Activated naive CD4-positive, alpha-beta T cell treated with anti-CD3 and anti-CD28 coated beads for 36 hours (primary cell): Measurements from ENCODE around the gene ZNF473. TPM values are rescaled to one million over a fixed set of nuclear protein-coding genes. Genes with fewer than 3 reads are reported as not detected.

Experiments used
- CTCF ChIA-PET: fragments of 350-600 bp; sonication (Branson Sonifier 250); formaldehyde crosslinking; loops from one replicate; lab custom pipeline; 2021; ENCODE audit warnings: antibody characterized with exemption; lab: Charles Lee
- DNase-seq: peaks from one replicate; pipeline ENCODE4 v3.0.0-alpha.2; 2020
- H3K27ac Mint-ChIP-seq: one replicate; pipeline ENCODE4 v1.8.0; 2021; ENCODE audit warnings: mild to moderate bottlenecking, mixed read lengths
- H3K27me3 Mint-ChIP-seq: one replicate; pipeline ENCODE4 v1.8.0; 2021; ENCODE audit warnings: low read depth, mixed read lengths
- H3K36me3 Mint-ChIP-seq: one replicate; pipeline ENCODE4 v1.8.0; 2021; ENCODE audit warnings: low read depth, mixed read lengths
- H3K4me1 Mint-ChIP-seq: one replicate; pipeline ENCODE4 v1.8.0; 2021; ENCODE audit warnings: low read depth, mixed read lengths
- H3K4me3 Mint-ChIP-seq: one replicate; pipeline ENCODE4 v1.8.0; 2021; ENCODE audit warnings: mild to moderate bottlenecking, moderate library complexity, mixed read lengths
- H3K9me3 Mint-ChIP-seq: one replicate; pipeline ENCODE4 v1.8.0; 2021; ENCODE audit warnings: mixed read lengths
- intact Hi-C: fragments of 100-400 bp; cut with micrococcal nuclease; formaldehyde crosslinking; loops from one replicate; pipeline ENCODE4 v1.15.1; 2023
- total RNA-seq, 2 experiments: library from RNA; stranded (reverse); gene quantifications; one replicate each; pipeline ENCODE4 v1.2.3, GENCODE V29; 2021

Gene ZNF473
- total RNA-seq, 2 experiments from 2014 or later = 13.1 to 13.6 TPM

DNA sequence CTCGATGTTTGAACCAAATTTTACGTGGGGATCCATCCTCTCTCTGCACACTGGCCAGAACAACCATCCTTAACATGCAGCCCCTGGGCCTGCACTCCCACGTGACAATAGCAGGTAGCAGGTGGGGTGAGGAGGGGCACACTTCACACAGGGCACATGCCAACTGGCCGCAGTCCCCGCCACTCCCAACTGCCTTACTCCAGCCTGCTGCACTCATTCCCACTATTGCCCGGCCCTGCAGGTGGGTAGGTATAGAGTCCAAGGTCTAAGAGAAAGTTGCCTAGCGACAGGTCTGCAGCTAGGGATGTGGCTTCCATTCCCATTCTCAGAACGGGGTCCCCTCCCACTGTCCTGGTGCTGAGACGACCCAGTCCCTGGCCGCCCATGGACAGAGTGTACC, 18.6 kb upstream of the ZNF473 start:
- CTCF ChIA-PET = no interaction called here
- no peaks in the 10 kb centered on the region for H3K27me3 Mint-ChIP-seq
- no peaks in the 10 kb centered on the region for H3K9me3 Mint-ChIP-seq
- intact Hi-C loops = no loop called here
- H3K27ac Mint-ChIP-seq = no peak overlapping the region
- H3K36me3 Mint-ChIP-seq = peaks cover 21% of the 10 kb centered on the region
- H3K4me3 Mint-ChIP-seq = no peak overlapping the region
- no peak for DNase-seq
- peaks cover 14% of the 10 kb centered on the region for H3K4me1 Mint-ChIP-seq

DNA sequence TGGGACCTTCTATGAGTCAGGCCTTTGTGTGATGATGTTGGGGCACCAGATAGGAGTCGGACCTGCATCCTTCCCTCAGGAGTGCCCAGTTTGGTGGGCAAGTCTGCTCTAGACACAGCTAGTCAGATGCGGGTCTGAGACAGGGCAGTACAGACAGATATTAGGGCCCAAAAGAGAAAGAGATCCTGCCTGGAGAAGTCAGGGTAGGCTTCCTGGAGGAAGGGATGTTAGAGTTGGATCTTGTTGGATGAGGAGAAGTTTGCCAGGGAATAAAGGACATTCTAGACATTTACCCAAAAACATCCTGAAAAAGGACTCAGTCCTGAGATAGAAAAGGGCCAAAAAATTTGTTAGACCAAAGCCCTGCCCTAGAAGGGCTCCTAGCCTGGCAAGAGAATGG, 17.9 kb upstream of the ZNF473 start:
- Mint-ChIP-seq H3K4me3 (no peak overlapping the region), H3K27ac (no peak overlapping the region), H3K27me3 (no peaks in the 10 kb centered on the region), H3K4me1 (peaks cover 14% of the 10 kb centered on the region), H3K36me3 (peaks cover 22% of the 10 kb centered on the region), H3K9me3 (no peaks in the 10 kb centered on the region)
- CTCF ChIA-PET = no interaction called here
- intact Hi-C loops = no loop called here
- no peak for DNase-seq

DNA sequence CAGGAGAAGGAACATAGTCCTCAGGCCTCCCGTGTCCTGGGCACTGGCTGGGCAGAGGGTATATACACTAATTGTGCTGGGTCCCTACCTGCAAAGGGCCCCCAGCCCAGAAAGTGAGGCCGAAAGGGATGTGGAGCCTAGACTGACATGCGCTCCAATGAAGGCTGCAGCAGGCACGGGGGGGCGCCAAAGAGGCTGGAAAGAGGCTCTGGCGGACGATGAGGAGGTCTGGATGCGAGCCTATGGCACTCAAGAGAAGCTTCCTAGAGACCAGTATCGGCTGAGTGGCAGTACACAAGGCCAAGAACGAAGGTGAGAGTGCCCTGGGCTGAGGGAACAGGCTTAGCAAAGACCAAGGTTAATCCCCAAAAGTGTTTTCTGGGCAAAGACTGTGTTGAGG, 17.3 kb upstream of the ZNF473 start:
- intact Hi-C loops = no loop called here
- Mint-ChIP-seq H3K27me3 (no peaks in the 10 kb centered on the region), H3K36me3 (peaks cover 24% of the 10 kb centered on the region), H3K27ac (peak overlapping the region; percentile 12), H3K4me3 (no peak overlapping the region), H3K4me1 (peaks cover 14% of the 10 kb centered on the region), H3K9me3 (no peaks in the 10 kb centered on the region)
- CTCF ChIA-PET = interaction anchor here (1.1 kb wide), 1 partner anchor 16 kb away, joined by 4 read pairs; no protein-coding TSS in a partner anchor
- peak; percentile 44 for DNase-seq

GRCh38 chr19:50016225-50016807, 9.5 kb upstream of the ZNF473 start:
- peaks cover 11% of the 10 kb centered on the region for H3K4me1 Mint-ChIP-seq
- no peaks in the 10 kb centered on the region for H3K27me3 Mint-ChIP-seq
- H3K4me3 Mint-ChIP-seq = no peak overlapping the region
- no peak for DNase-seq
- H3K36me3 Mint-ChIP-seq = peaks cover 40% of the 10 kb centered on the region
- intact Hi-C loops = no loop called here
- H3K27ac Mint-ChIP-seq = no peak overlapping the region
- peaks cover 5% of the 10 kb centered on the region for H3K9me3 Mint-ChIP-seq
- CTCF ChIA-PET = no interaction called here

DNA sequence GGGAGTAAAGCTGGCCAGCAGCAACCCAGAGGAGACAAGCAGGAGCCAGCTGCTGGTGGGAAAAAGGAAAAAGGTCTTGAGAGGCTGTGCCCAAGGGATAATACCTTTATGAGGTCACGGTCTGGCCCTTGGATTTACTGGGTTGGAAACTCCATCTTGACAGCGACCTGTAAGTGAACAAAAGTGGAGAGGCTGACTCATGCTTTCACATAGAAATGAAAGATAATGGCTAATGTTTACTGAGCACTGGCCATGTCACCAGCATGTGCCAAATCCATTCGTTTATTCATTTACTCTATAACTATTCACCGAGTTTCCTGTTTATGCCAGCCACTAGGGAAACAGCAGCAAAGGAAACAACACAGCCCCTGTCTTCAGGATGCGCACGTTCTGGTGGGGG, 5.3 kb upstream of the ZNF473 start:
- no peak for DNase-seq
- peaks cover 5% of the 10 kb centered on the region for H3K9me3 Mint-ChIP-seq
- H3K27me3 Mint-ChIP-seq = no peaks in the 10 kb centered on the region
- peak overlapping the region; percentile 43 for H3K27ac Mint-ChIP-seq
- no peak overlapping the region for H3K4me3 Mint-ChIP-seq
- H3K4me1 Mint-ChIP-seq = peaks cover 34% of the 10 kb centered on the region
- intact Hi-C loops = no loop called here
- CTCF ChIA-PET = no interaction called here
- H3K36me3 Mint-ChIP-seq = peaks cover 21% of the 10 kb centered on the region

DNA sequence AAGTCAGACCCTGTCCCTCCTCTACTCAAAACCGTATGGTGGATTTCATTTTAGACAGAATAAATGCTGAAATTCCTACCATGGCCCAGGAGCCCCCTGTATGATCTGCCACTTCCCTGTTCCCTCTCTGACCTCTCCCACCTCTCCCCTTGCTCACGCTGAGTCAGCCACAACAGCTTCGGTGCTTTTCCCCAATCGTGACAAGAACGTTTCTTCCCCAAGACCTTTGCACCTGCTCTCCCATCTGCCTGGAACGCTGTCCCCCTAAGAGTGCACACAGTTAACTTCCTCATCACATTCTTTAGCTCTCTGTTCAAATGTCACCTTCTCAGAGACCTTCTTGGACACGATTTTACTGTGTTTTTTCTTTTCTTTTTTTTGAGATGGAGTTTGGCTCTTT, 3.0 kb upstream of the ZNF473 start:
- Mint-ChIP-seq H3K4me3 (no peak overlapping the region), H3K27me3 (no peaks in the 10 kb centered on the region), H3K27ac (no peak overlapping the region), H3K9me3 (peaks cover 4% of the 10 kb centered on the region), H3K4me1 (peaks cover 48% of the 10 kb centered on the region), H3K36me3 (peaks cover 19% of the 10 kb centered on the region)
- no peak for DNase-seq
- CTCF ChIA-PET = no interaction called here
- intact Hi-C loops = no loop called here

DNA sequence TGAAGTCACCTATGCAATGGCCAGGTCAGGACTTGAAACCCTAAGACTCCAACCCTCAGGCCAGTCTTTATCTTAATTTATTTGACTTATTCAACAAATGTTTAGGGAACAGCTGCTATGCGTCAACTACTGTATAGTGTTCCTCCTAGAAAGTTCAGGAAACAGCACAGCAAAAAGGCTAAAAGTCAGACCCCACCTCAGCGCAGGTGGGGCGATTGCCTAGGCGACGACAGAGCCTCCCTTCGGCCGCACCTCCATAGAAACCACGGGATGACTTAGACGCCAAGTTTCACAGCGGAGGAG, 1.1 kb upstream of the ZNF473 start:
- intact Hi-C loops = loop anchor here (1.0 to 5.0 kb wide), 11 partner anchors 37 to 384 kb away; partner anchors contain the start of genes AKT1S1, ATF5, FUZ and KCNC3
- DNase-seq = no peak
- H3K9me3 Mint-ChIP-seq = peaks cover 4% of the 10 kb centered on the region
- CTCF ChIA-PET = no interaction called here
- H3K4me1 Mint-ChIP-seq = peaks cover 50% of the 10 kb centered on the region
- peak overlapping the region; percentile 95 for H3K4me3 Mint-ChIP-seq
- no peaks in the 10 kb centered on the region for H3K27me3 Mint-ChIP-seq
- H3K27ac Mint-ChIP-seq = peak overlapping the region; percentile 97
- peaks cover 21% of the 10 kb centered on the region for H3K36me3 Mint-ChIP-seq

DNA sequence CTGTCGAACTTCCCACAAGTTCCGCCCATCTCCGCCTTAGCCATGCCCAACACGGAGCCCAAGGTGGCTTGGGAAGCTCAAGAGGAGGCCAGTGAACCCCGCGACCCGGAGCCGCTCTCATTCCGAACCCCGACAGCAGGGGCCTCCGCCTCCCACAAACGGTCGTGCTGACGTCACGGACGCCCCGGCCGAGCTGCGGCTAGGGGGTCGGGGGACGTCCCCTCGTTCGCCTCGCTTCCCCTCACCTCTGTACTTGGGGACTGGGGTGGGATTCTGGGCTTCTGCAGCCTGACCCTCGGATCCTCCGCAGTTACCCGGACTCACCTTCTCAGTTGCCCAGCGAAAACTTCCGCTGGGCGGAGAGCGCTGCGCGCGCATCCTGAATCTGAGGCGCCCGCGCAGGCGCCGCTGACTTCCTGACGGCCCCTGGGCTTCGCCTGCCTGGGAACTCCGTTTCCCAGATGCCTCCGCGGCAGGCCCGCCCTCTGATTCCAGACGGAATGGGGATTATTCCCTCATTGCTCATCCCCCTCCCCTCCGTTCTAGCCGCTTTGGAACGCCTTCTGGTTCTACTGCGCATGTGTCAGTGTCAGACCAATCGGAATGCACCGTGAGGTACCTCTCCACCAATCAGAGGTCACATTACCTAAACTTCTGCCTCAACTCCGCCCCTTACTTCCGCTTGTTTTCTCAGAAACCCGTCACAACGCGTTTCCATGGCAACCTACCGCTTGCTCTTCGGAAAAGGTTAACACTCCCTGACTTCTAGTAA, 597 bp upstream of the ZNF473 start, which contains the start of gene VRK3:
Gene VRK3 (minus strand): TSS at position 351 of the 772 bp plus-strand sequence. CDS start 9,210 bp downstream, outside the sequence.
- no peaks in the 10 kb centered on the region for H3K27me3 Mint-ChIP-seq
- peak within 1 kb of the TSS; percentile 95 for H3K4me3 Mint-ChIP-seq
- peaks cover 4% of the 10 kb centered on the region for H3K9me3 Mint-ChIP-seq
- peak; percentile 99 for DNase-seq
- H3K27ac Mint-ChIP-seq = peak within 1 kb of the TSS; percentile 97
- peaks cover 21% of the 10 kb centered on the region for H3K36me3 Mint-ChIP-seq
- CTCF ChIA-PET = no interaction called here
- H3K4me1 Mint-ChIP-seq = peaks cover 50% of the 10 kb centered on the region
- intact Hi-C loops = loop anchor here (1.0 to 5.0 kb wide), 11 partner anchors 38 to 385 kb away; partner anchors contain the start of genes AKT1S1, ATF5, FUZ and KCNC3

- peaks cover 39% of the 10 kb centered on the region for H3K4me1 Mint-ChIP-seq
- intact Hi-C loops = loop anchor here (5.0 kb wide), 2 partner anchors 301 to 356 kb away; partner anchors contain the start of genes KCNC3 and POLD1
- H3K4me3 Mint-ChIP-seq = peak overlapping the region; percentile 95
- CTCF ChIA-PET = interaction anchor here (0.6 kb wide), 1 partner anchor 1488 kb away, joined by 3 read pairs; no protein-coding TSS in a partner anchor
- no peak for DNase-seq
- peaks cover 4% of the 10 kb centered on the region for H3K9me3 Mint-ChIP-seq
- H3K36me3 Mint-ChIP-seq = peaks cover 25% of the 10 kb centered on the region
- peak overlapping the region; percentile 65 for H3K27ac Mint-ChIP-seq
- no peaks in the 10 kb centered on the region for H3K27me3 Mint-ChIP-seq
Observed at GRCh38 chr19:50026550-50026906, 723 bp downstream of the ZNF473 start.

- Mint-ChIP-seq H3K36me3 (peaks cover 47% of the 10 kb centered on the region), H3K9me3 (peaks cover 4% of the 10 kb centered on the region), H3K4me3 (no peak overlapping the region), H3K27me3 (no peaks in the 10 kb centered on the region), H3K27ac (no peak overlapping the region), H3K4me1 (peaks cover 17% of the 10 kb centered on the region)
- DNase-seq = no peak
- intact Hi-C loops = no loop called here
- CTCF ChIA-PET = no interaction called here
Observed at GRCh38 chr19:50030225-50030624, 4.4 kb downstream of the ZNF473 start.

- CTCF ChIA-PET = no interaction called here
- H3K36me3 Mint-ChIP-seq = peaks cover 52% of the 10 kb centered on the region
- H3K4me1 Mint-ChIP-seq = peaks cover 15% of the 10 kb centered on the region
- H3K9me3 Mint-ChIP-seq = peaks cover 2% of the 10 kb centered on the region
- H3K4me3 Mint-ChIP-seq = no peak overlapping the region
- intact Hi-C loops = no loop called here
- DNase-seq = no peak
- H3K27ac Mint-ChIP-seq = no peak overlapping the region
- no peaks in the 10 kb centered on the region for H3K27me3 Mint-ChIP-seq
Observed at GRCh38 chr19:50030937-50031336, 5.1 kb downstream of the ZNF473 start.

DNA sequence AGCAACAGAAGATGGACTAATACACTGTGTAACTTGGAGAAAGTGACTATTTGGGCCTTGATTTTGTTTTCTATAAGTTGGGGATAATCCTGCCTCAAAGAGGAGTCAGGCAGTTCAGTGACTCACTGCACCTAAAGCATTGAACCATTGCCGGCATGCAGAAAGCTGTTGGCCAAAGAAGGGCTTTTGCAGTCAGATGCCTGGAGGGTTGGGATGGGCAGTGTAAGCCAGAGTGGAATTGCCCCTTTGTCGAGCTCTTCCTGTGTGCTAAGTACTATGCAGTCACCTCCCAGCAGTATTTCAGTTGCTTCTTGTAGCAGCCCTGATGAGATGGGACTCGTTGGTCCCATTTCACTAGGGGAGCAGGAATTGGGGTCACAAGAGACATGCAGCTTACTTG, 11.1 kb downstream of the ZNF473 start:
- Mint-ChIP-seq H3K27ac (no peak overlapping the region), H3K4me3 (no peak overlapping the region), H3K27me3 (no peaks in the 10 kb centered on the region), H3K36me3 (peaks cover 59% of the 10 kb centered on the region), H3K9me3 (no peaks in the 10 kb centered on the region), H3K4me1 (no peaks in the 10 kb centered on the region)
- CTCF ChIA-PET = no interaction called here
- DNase-seq = no peak
- intact Hi-C loops = no loop called here

- Mint-ChIP-seq H3K9me3 (peaks cover 20% of the 10 kb centered on the region), H3K4me3 (no peak overlapping the region), H3K27ac (no peak overlapping the region), H3K27me3 (no peaks in the 10 kb centered on the region), H3K4me1 (no peaks in the 10 kb centered on the region), H3K36me3 (peaks cover 65% of the 10 kb centered on the region)
- no peak for DNase-seq
- CTCF ChIA-PET = no interaction called here
- intact Hi-C loops = no loop called here
Observed at GRCh38 chr19:50039968-50040367, 14.2 kb downstream of the ZNF473 start.
